Ammon's horn (tissue), 1 donor: Measurements from ENCODE around the gene SPATA9.
"Not testable (repeated sequence)": the region's sequence is repeated elsewhere in the genome, so short reads cannot be mapped to it uniquely, and the experiment has no call there.

Experiments
- DNase-seq: peaks from one replicate; pipeline ENCODE4 v3.0.0-alpha.2; 2016; ENCODE audit warnings: low spot score

SPATA9 gene

GRCh38 chr5:95646226-95646568, 36.6 kb downstream of the SPATA9 start:
- not testable (repeated sequence) for DNase-seq

- peak; percentile 79 for DNase-seq
These were observed 38.3 kb downstream of the SPATA9 start for GRCh38 chr5:95644351-95645042.

GRCh38 chr5:95643152-95643551, 39.6 kb downstream of the SPATA9 start:
- DNase-seq: no peak

- no peak for DNase-seq
These were observed 41.0 kb downstream of the SPATA9 start for GRCh38 chr5:95641741-95642220.

- no peak for DNase-seq
These were observed 44.2 kb downstream of the SPATA9 start for GRCh38 chr5:95638632-95639031.

GRCh38 chr5:95634081-95634480, 48.7 kb downstream of the SPATA9 start:
- DNase-seq: no peak

- DNase-seq: no peak
These were observed 49.1 kb downstream of the SPATA9 start for GRCh38 chr5:95633671-95634070.

- DNase-seq: not testable (repeated sequence)
These were observed 49.8 kb downstream of the SPATA9 start for GRCh38 chr5:95632942-95633341.

GRCh38 chr5:95631991-95632675, 50.7 kb downstream of the SPATA9 start:
- no peak for DNase-seq

GRCh38 chr5:95631255-95631958, 51.4 kb downstream of the SPATA9 start:
- no peak for DNase-seq

- no peak for DNase-seq
These were observed 52.3 kb downstream of the SPATA9 start for GRCh38 chr5:95630394-95630917.

GRCh38 chr5:95628933-95629332, 53.9 kb downstream of the SPATA9 start:
- no peak for DNase-seq

- no peak for DNase-seq
These were observed 54.6 kb downstream of the SPATA9 start for GRCh38 chr5:95627971-95628810.

GRCh38 chr5:95626701-95627100, 56.1 kb downstream of the SPATA9 start:
- DNase-seq: no peak

- no peak for DNase-seq
These were observed 58.4 kb downstream of the SPATA9 start for GRCh38 chr5:95624368-95624767.

GRCh38 chr5:95623706-95624105, 59.1 kb downstream of the SPATA9 start:
- no peak for DNase-seq

- DNase-seq: no peak
These were observed 60.8 kb downstream of the SPATA9 start for GRCh38 chr5:95621839-95622629.

GRCh38 chr5:95620870-95621838, 61.6 kb downstream of the SPATA9 start:
- peak; percentile 7 for DNase-seq

GRCh38 chr5:95620030-95620869, 62.5 kb downstream of the SPATA9 start, which contains the start of gene GPR150:
GPR150 (plus strand) TSS chr5:95620087; CDS start chr5:95620276, 189 bp downstream.
- peak; percentile 62 for DNase-seq
